GM21786 (cell line): ENCODE data around the gene RAB25.
"Not testable (repeated sequence)": the region's sequence is repeated elsewhere in the genome, so short reads cannot be mapped to it uniquely, and the experiment has no call there.

ENCODE experiments used
- ATAC-seq: cut with Tn5 transposase; IDR thresholded peaks from one replicate; pipeline ENCODE4 v1.9.1; 2021; ENCODE audit not compliant: unreplicated experiment

The RAB25 gene

DNA sequence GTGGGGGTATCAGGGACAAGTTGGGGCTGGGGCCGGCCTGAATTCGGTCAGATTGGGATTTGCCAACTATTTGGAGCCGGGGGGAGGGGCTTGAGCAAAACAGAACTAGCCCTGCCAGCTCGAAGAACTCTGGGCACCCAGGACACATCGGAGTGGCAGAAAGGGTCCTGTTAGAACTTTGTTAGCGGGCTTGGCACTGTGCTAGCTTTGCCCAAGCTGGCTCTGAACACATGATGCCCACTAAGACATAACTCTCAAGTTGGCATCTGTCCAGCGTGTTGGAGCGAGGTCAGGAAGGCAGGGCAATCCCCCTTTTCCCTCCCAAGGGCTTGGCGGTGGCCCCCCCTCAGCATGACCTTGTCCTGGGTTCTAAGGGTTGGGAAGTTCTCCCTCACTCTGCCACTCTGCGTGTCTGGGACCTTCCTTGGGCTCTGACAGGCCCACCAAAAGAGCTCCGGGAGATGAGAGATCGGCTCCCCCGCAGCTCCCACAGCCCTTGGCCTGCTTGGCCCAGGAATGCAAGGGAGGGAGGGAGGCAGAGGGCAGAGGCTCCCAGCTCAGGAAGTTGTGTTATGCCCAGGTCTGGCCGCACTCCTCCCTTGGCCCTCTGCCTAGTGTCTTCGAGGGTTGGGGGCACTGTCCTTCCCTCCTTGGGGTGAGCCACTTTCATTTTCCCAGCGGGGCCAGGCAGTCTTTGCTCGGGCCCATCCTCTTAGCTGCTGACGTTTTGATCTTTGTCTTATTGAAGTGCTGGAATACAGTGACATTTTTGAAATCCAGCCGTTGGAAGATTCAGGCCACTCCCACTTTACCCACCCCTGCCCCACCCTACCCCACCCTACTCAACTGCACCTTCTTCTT, 54.8 kb downstream of the RAB25 start:
- ATAC-seq = no peak

DNA sequence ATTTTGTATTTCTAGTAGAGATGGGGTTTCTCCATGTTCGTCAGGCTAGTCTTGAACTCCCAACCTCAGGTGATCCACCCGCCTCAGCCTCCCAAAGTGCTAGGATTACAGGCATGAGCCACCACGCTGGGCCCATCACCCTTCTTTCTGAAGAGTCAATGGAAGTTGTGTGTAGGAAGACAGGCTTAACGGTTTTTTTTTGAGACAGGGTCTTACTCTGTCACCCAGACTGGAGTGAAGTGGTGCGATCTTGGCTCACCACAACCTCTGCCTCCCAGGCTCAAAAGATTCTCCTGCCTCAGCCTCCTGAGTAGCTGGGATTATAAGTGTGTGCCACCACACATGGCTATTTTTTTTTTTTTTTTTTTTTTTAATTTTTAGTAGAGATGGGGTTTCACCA, 55.8 kb downstream of the RAB25 start:
- ATAC-seq = not testable (repeated sequence)

DNA sequence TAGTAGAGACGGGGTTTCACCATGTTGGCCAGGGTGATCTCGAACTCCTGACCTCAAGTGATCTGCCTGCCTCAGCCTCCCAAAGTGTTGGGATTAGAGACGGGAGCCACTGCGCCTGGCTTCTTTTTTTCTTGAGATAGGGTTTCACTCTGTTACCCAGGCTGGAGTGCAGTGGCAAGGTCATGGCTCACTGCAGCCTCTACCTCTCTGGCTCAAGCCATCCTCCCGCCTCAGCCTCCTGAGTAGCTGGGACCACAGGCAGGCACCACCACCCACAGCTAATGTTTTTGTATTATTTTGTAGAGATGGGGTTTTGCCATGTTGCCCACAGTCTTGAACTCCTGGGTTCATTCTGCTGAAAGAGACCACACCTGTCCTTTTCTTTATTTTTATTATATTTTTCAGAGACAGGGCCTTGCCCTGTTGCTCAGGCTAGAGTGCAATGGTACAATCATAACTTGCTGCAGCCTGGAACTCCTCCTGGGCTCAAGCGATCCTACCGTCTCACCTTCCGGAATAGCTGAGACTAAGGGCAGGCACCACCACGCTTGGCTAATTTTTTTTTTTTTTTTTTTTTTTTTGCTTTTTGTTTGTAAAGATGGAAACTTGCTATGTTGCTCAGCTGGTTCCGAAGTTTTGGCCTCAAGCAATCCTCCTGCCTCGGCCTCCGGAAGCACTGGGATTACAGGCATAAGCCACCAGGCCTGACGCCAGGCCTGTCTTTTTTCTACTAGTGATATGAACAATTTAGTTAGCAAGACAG, 56.6 kb downstream of the RAB25 start:
- ATAC-seq = no peak

DNA sequence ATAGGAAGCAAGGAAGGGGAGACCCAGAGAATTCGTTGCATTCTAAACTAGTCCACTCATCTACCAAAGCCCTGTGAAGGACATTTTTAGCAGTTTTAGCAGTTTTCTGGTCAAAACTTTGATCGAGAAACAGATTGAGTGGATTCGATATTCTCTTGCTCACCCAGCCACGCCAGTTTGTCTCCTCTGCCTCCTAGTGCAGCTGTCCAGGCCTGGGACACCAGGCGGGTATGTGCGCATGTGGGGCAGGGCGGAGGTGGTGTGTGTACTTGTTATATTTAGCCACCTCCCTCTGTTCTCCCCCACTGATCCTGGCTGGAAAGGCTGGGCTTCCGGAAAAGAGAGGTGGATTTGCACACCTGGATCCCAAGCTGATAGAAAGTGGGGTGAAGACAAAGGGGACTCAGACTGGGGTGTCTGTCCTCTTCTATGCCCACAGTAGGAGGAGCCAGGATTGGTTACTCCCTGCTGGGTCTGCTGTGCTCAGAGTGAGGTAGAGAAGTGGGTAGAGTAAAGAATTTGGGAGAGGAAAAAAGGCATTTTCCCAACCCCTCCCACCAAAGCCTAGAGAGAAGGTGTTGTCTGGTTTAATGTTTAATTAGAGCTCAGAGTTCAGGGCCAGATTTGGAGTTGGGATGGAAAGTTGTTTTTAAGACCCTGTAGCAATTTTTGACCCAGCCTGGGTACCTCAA, 57.4 kb downstream of the RAB25 start:
- no peak for ATAC-seq

DNA sequence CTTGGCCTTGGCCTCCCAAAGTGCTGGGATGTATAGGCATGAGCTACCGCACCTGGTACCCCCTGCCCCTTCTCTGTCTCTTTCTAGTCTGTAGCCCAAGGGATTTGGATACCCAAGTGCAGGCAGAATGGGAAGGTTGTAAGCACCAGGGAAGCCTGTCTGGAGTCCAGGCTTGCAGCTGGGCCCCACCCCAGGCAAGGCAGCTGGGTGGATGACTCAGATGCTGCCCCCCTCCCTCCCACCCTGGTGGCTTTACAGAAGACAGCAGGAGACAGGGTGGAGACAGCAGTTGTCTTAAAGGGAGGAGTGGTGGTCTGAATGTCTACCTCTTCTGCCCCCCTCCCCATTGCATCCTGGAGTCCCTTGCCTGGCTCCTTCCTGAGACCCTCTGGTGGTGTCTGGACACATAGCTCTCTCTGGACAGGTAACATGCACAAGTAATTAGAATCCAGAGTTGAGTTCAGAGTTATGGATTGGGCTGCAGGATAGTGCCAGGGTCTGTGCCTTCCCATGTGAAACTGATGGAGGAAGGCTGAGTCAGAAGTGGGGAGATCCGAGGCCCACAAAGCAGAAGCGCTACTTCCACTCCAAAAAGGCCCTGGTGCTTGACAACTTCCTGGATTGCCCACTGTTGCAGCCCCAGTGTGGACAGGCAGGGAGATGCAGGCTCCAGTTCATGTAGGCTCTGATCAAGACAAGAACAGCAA, 58.7 kb downstream of the RAB25 start:
- ATAC-seq = no peak
